GM13977 (cell line): Measurements from ENCODE around the gene DHRSX.

Source experiments
- DNase-seq: peaks from one replicate; pipeline ENCODE4 v3.0.0; 2012; ENCODE audit warnings: low spot score
- in situ Hi-C: fragments of 300-500 bp; cut with MboI; formaldehyde crosslinking; loops from one replicate; pipeline ENCODE4 v1.12.0; 2022; ENCODE audit warnings: low sequenced_read_pairs, low pct_unique_long_range_greater_than_20kb, mixed read lengths, inconsistent platforms; ENCODE audit not compliant: unreplicated experiment
- TF ChIP-seq, protein P1 (sequence below): IDR thresholded peaks from 2 replicates; pipeline ENCODE4 v1.5.1; 2012; ENCODE audit warnings: mild to moderate bottlenecking, control low read depth; ENCODE audit not compliant: insufficient read depth; ENCODE audit errors: extremely low read depth, missing control alignments

DHRSX gene, protein sequence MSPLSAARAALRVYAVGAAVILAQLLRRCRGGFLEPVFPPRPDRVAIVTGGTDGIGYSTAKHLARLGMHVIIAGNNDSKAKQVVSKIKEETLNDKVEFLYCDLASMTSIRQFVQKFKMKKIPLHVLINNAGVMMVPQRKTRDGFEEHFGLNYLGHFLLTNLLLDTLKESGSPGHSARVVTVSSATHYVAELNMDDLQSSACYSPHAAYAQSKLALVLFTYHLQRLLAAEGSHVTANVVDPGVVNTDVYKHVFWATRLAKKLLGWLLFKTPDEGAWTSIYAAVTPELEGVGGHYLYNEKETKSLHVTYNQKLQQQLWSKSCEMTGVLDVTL

GRCh38 chrX:2500803-2501558 lies at the start of gene DHRSX, which contains the start of gene ZBED1:
Gene DHRSX (minus strand): TSS chrX:2500976. CDS start chrX:2500925, 51 bp downstream.
Gene ZBED1 (minus strand): TSS chrX:2500976. CDS start chrX:2490719, 10,257 bp downstream.
- peak; percentile 93 for DNase-seq
- TF ChIP-seq, protein P1, sequence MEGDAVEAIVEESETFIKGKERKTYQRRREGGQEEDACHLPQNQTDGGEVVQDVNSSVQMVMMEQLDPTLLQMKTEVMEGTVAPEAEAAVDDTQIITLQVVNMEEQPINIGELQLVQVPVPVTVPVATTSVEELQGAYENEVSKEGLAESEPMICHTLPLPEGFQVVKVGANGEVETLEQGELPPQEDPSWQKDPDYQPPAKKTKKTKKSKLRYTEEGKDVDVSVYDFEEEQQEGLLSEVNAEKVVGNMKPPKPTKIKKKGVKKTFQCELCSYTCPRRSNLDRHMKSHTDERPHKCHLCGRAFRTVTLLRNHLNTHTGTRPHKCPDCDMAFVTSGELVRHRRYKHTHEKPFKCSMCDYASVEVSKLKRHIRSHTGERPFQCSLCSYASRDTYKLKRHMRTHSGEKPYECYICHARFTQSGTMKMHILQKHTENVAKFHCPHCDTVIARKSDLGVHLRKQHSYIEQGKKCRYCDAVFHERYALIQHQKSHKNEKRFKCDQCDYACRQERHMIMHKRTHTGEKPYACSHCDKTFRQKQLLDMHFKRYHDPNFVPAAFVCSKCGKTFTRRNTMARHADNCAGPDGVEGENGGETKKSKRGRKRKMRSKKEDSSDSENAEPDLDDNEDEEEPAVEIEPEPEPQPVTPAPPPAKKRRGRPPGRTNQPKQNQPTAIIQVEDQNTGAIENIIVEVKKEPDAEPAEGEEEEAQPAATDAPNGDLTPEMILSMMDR = no peak
- in situ Hi-C loops = no loop called here

DNA sequence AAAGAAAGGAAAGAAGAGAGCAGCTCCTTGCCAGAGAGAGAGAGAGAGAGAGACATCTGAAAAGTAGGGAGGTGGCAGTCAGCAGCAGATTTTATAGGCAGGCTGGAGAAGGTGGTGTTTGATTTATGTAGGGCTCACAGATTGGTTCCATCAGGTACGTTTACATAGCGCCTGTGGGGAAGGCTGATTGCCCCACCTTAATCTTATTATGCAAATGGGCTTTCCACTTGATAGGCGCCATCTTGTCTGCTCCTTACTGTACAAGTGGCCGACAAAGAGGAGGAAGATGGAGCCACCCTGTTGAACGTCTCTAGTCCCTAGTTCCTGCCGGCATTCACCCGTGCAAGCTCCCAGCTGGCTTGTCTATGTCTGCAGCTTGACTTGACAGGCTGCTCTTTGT lies 49.1 kb upstream of the DHRSX start:
- TF ChIP-seq, protein P1 = no peak
- in situ Hi-C loops = no loop called here
- DNase-seq = no peak

GRCh38 chrX:2548711-2549423 lies 48.1 kb upstream of the DHRSX start:
- in situ Hi-C loops = no loop called here
- no peak for DNase-seq
- TF ChIP-seq, protein P1 = no peak

- in situ Hi-C loops = no loop called here
- TF ChIP-seq, protein P1 = no peak
- no peak for DNase-seq
Observed at GRCh38 chrX:2547736-2548135, 47.0 kb upstream of the DHRSX start.

- TF ChIP-seq, protein P1 = no peak
- DNase-seq = no peak
- in situ Hi-C loops = no loop called here
Observed at GRCh38 chrX:2546496-2546895, 45.7 kb upstream of the DHRSX start.

GRCh38 chrX:2545144-2545543 lies 44.4 kb upstream of the DHRSX start:
- TF ChIP-seq, protein P1 = no peak
- no peak for DNase-seq
- in situ Hi-C loops = no loop called here
